LNCaP clone FGC (cell line): Measurements from ENCODE around the gene BTBD6.

Experiments
- DNase-seq: peaks from one replicate; pipeline ENCODE4 v3.0.0-alpha.2; 2011; ENCODE audit warnings: low read depth
- H3K4me3 ChIP-seq: 2 replicates; pipeline ENCODE4 v1.5.1; 2011; ENCODE audit warnings: mild to moderate bottlenecking, low read depth, low read length, control low read depth
- CTCF ChIP-seq: IDR thresholded peaks from 2 replicates; pipeline ENCODE4 v1.5.1; 2012; ENCODE audit warnings: mild to moderate bottlenecking; ENCODE audit not compliant: control insufficient read depth, insufficient read depth; ENCODE audit errors: extremely low read depth

Gene BTBD6

GRCh38 chr14:105220699-105221597, 27.4 kb upstream of the BTBD6 start:
- no peak for DNase-seq
- no peak for TF ChIP-seq CTCF
- no peak overlapping the region for H3K4me3 ChIP-seq

GRCh38 chr14:105221598-105222178, 26.6 kb upstream of the BTBD6 start:
- no peak for TF ChIP-seq CTCF
- DNase-seq: peak; percentile 36
- no peak overlapping the region for H3K4me3 ChIP-seq

- no peak for DNase-seq
- TF ChIP-seq CTCF: no peak
- H3K4me3 ChIP-seq: no peak overlapping the region
These were observed 25.1 kb upstream of the BTBD6 start for GRCh38 chr14:105223260-105223659.

- no peak for TF ChIP-seq CTCF
These were observed 24.4 kb upstream of the BTBD6 start for GRCh38 chr14:105223770-105224544.

GRCh38 chr14:105224845-105225570, 23.3 kb upstream of the BTBD6 start:
- DNase-seq: no peak
- no peak for TF ChIP-seq CTCF
- H3K4me3 ChIP-seq: no peak overlapping the region

More at GRCh38 chr14:105223770-105224544, 24.4 kb upstream of the BTBD6 start:
- no peak overlapping the region for H3K4me3 ChIP-seq
- DNase-seq: no peak

- DNase-seq: no peak
- H3K4me3 ChIP-seq: no peak overlapping the region
- TF ChIP-seq CTCF: no peak
These were observed 22.1 kb upstream of the BTBD6 start for GRCh38 chr14:105226198-105226597.
